GM12874 (cell line): ENCODE measurements around the gene SYT2.

Source experiments
- TF ChIP-seq, protein P1 (sequence below): IDR thresholded peaks from 2 replicates; pipeline ENCODE4 v1.5.1; 2011; ENCODE audit warnings: low read depth, mild to moderate bottlenecking, control low read depth, low read length, moderate library complexity; ENCODE audit not compliant: insufficient read depth

SYT2 gene

DNA sequence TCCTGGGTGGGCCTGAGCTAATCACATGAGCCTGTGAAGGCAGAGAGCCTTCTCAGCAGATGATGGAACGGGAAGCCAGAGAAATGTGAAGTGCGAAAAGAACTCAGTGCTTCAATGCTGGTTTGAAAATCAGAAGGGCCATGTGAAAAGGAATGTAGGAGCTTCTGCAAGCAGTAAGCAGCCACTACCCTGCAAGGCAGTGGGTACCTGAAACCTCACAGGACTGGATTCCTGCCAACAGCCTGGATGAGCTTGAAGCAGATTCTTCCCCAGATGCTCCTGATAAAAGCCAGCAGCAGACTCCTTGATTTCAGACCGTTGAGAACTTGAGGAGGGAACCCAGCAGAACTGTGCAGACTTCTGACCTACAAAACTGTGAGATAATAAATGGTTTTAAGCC, 158.6 kb downstream of the SYT2 start:
- TF ChIP-seq, protein P1, sequence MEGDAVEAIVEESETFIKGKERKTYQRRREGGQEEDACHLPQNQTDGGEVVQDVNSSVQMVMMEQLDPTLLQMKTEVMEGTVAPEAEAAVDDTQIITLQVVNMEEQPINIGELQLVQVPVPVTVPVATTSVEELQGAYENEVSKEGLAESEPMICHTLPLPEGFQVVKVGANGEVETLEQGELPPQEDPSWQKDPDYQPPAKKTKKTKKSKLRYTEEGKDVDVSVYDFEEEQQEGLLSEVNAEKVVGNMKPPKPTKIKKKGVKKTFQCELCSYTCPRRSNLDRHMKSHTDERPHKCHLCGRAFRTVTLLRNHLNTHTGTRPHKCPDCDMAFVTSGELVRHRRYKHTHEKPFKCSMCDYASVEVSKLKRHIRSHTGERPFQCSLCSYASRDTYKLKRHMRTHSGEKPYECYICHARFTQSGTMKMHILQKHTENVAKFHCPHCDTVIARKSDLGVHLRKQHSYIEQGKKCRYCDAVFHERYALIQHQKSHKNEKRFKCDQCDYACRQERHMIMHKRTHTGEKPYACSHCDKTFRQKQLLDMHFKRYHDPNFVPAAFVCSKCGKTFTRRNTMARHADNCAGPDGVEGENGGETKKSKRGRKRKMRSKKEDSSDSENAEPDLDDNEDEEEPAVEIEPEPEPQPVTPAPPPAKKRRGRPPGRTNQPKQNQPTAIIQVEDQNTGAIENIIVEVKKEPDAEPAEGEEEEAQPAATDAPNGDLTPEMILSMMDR: no peak

DNA sequence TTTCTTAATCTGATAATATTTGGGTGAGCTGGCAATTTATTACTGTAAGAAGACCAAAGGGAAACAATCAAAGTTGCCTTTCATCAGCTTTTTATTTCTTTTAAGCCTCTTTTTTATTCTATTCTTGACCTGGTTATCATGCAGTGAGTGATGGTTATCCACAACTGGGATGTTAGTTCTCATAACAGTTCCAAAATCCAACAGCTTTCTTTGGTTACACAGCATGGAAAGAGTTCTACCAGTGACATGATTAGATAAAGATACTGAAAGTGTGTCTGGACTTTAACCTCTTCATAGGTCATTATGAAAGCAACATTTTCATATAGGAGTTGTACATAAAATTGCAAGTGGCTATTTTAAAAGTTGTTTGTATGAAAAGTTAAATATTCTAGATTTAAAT, 163.0 kb downstream of the SYT2 start:
- TF ChIP-seq, protein P1: no peak
